ENCODE data around the gene PHLDB1.

The PHLDB1 gene

DNA sequence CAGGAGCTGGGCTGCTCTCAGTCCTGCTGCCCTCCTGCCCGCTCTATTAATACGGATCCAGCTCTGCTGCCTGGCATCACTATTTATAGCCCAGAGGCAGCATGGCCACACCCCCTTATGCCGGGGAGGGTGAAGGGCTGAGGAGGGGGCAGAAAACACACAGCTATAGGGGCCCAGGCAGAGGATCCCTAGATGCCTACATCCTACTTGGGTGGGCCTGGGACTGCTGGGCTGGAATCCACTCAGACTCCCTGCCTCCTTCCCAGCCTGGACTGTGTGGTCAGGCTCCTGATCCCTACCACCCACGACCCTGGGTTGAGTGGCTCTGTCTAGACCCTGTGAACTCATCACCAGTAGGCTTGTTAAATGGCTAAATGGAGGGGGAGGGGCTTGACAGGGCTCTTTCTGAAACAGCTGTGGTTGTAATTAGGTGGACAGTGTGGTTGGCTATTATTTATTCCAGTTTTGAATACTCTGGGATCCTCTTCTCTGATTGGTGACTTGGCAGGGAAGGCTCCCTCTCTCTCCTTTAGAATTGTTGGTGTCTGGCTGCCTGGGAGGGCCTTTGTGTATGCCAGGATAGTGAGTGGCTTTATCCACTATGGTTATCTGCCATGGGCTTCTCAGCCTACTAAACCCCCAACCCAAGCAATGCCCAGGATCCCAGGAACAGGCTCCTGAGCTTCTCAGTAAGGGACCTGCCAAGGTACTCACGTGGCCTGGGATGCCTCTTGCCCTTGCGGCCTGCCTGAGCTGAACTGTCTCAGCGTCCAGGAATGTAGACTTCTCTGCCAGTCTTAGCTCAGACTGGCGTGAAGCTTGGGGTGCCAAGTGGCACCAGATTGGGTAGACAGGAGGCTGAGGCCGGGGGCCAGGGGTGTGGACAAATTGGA, 15.2 kb downstream of the PHLDB1 start:
- peak; percentile 71 for DNase-seq (ENCODE audit: low spot score)

- DNase-seq (ENCODE audit: low spot score) = peak; percentile 68
Measured at GRCh38 chr11:118623269-118623655, 15.8 kb downstream of the PHLDB1 start.

DNA sequence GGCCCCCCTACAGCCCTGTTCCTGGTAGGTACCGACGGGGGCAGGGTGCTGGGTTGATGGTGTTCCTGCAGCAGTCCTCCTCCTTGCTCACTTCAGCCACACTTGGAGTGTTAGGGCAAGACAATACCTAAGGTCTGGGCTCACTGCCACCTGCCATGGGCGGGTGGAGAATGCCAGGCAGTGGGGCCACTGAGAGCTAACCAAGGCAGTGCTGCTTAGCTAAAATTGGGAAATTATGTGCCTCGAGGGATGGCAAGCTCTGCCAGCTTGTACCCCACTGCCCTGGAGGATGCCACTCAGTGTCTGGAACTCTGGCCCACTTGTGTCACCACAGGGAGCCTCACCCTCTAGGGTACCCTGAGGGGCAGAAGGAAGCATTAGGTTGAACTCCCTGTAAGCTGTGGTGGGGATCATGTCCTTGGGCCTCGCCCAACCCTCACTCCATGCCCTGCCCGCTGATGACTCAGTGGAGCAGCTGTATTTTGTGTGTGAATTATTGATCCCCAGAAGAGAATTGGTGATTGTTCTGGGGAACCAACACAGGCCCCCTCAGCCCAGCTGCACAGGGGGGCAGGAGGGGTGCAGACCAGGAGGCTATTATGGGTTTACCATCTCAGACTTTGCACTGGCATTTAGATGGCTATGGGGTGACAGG, 17.7 kb downstream of the PHLDB1 start:
- DNase-seq (ENCODE audit: low spot score) = no peak

DNA sequence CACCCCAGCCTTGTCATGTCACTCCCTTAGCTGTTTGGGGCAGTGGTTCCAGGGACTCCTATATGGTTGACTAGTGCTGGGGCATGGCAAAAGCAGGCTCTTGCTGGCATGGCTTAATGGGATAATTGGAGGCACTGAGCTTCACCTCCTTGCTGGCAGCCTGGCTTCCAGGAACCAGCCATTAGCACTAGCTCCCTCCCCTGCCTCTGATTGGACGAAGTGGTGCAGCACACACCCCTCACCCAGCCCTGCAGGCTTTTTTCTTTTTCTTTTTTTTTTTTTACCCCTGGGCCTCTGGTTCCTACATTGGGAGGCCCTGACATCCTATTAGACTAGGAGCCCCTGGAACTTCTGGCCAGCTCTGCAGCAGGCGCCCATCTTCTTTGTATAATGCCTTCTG, 18.6 kb downstream of the PHLDB1 start:
- no peak for DNase-seq (ENCODE audit: low spot score)

GRCh38 chr11:118627566-118627965, 20.2 kb downstream of the PHLDB1 start:
- no peak for DNase-seq (ENCODE audit: low spot score)

- DNase-seq (ENCODE audit: low spot score) = no peak
Measured at GRCh38 chr11:118628031-118628430, 20.6 kb downstream of the PHLDB1 start.

- DNase-seq (ENCODE audit: low spot score) = no peak
Measured at GRCh38 chr11:118628432-118628831, 21.0 kb downstream of the PHLDB1 start.

DNA sequence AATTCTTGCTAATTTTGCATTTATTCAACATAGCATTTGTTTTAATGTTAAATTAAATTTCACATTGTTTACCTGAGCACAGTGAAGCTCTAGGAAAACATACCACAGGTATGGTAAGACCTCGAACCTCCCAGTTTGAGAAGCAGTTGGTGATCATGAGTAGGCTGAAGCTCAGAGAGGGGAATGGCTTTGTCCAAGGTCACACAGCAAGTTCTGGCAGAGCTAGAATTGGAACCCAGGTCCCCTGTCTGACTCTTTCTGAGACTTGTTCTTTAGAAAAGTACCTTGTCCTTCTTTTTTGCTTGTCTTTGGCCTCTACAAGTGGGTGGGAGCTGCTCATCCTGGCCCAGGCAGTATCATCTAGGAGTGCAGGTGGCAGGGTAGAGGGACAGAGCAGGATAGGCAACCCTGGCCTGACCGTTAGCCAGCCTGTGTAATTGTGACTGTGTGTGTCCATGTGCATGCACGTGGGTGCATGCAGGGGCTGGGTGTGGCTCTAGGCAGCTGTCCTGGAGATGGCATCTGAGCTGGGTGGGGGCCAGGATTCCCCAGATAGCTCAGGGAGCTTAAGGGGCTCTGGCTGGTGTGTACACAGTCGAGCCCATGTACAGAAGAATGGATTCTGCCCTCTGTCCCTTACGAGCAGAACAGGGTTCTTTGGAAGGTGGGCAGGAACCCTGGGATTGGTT, 21.6 kb downstream of the PHLDB1 start:
- no peak for DNase-seq (ENCODE audit: low spot score)

GRCh38 chr11:118629761-118630661, 22.6 kb downstream of the PHLDB1 start:
- DNase-seq (ENCODE audit: low spot score) = no peak

DNA sequence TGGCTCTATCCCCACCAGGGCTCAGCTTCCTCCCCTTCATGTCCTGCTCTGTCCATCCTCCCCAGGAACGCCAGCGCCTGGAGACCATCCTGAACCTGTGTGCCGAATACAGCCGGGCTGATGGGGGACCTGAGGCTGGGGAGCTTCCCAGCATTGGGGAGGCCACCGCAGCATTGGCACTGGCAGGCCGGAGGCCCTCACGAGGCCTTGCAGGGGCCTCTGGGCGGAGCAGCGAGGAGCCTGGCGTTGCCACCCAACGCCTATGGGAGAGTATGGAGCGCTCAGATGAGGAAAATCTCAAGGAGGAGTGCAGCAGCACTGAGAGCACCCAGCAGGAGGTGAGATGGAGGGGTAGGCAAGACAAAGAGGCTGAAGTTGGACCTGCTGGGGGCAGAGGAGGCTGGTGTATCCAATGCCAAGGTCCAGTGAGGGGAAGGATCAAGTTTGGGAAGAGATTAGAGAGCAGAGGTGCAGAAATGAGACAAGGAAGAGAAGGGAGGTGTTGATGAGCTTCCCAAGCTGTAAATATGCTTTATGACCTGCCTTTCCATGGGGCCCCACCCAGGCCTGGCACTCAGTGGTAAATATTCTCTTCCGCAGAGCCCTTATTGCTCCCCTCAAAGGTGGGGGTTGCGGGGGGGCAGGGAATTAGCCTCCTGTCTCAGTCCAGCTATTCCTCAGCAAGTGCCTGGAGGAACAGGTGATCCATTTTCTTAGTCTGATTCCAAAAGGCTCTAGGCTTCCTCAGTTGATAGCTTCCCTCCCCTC, 23.9 kb downstream of the PHLDB1 start:
- DNase-seq (ENCODE audit: low spot score) = no peak

GRCh38 chr11:118632577-118633318, 25.3 kb downstream of the PHLDB1 start:
- no peak for DNase-seq (ENCODE audit: low spot score)

GRCh38 chr11:118633319-118633690, 25.9 kb downstream of the PHLDB1 start:
- no peak for DNase-seq (ENCODE audit: low spot score)

GRCh38 chr11:118633979-118634378, 26.6 kb downstream of the PHLDB1 start:
- no peak for DNase-seq (ENCODE audit: low spot score)

DNA sequence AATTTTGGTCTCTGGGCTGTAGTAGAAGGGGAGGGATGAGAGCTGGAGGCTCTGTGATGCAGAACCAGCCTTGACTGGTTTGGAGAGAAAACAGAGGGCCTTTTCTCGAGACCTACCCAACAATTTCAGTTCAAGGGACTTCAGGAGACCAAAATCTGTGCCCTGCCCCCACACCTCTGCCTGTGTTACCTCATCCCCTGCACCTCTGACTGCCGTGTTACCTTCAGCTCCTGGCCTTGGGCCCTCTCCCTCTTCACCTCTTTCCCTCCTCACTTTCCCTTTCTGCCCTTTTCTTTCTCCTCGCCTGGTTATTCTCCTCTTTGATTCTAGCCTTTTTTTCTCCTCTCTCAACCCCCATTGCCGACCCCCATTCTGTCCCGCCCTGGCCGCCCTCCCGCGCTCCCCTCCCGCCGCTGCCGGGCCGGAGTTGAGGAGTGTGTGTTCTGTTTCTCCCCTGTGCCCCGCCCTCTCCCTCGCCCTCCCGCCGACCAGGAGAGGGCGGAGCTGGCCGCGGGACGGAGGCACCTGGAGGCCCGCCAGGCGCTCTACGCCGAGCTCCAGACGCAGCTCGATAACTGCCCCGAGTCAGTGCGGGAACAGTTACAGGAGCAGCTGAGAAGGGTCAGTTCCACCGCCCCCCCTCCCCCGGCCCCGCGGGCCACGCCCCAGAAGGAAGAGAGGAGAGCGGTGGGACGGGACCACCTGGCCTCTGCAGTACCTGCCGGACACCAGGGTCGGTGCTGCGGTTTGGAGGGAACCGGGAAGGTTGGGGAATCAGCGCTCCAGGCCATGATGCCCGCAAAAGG, 27.2 kb downstream of the PHLDB1 start:
- DNase-seq (ENCODE audit: low spot score) = peak; percentile 83

- DNase-seq (ENCODE audit: low spot score) = no peak
Measured at GRCh38 chr11:118635237-118635591, 27.8 kb downstream of the PHLDB1 start.

DNA sequence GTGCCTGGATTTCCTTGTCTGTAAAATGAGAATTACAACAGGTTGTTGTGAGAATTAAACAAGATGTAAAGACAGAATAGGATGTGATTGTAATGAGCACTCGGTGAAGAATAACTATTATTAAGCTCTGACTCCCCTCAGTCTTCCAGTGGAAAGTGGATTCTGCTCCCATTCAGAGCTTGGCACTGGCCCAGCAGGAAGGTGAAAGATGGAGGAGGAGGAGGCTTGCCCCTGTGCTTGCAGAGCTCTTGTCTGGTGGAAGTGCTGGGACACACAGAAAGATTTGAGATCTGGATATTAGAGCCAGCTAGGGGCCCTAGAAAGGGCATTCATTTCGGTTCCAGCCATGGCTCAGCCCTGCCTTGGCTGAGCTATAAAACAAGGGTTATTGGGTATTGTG, 28.2 kb downstream of the PHLDB1 start:
- DNase-seq (ENCODE audit: low spot score) = no peak

- no peak for DNase-seq (ENCODE audit: low spot score)
Measured at GRCh38 chr11:118636569-118637290, 29.3 kb downstream of the PHLDB1 start.

GRCh38 chr11:118638726-118639125, 31.3 kb downstream of the PHLDB1 start:
- no peak for DNase-seq (ENCODE audit: low spot score)

DNA sequence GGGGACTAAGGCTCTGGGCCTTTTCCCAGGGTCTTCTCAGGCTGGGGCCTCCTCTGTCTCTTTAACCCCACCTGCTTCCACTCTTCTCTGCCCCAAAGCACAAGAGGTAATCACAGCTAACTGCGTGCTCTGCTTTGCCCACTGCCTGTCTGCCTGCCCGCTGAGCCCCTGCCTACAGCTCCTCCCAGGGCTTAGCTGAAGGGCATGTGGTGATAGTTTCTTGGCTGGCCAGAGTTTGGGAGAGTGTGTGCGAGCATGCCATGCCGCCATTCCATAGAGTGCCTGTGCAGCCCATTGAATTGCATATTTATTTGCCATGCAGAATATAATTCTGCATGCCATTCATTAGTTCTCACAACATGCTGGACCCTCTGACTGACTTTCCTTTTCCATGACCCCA, 32.5 kb downstream of the PHLDB1 start:
- no peak for DNase-seq (ENCODE audit: low spot score)
